GM21515 (cell line): ENCODE measurements around the gene MMADHC.

Experiments
- ATAC-seq: cut with Tn5 transposase; IDR thresholded peaks from one replicate; pipeline ENCODE4 v1.9.1; 2021; ENCODE audit not compliant: unreplicated experiment

The MMADHC gene

GRCh38 chr2:149587220-149587949 lies at the start of gene MMADHC:
Gene MMADHC (minus strand): TSS chr2:149587775. CDS start chr2:149587097, 678 bp downstream.
- peak; percentile 98 for ATAC-seq

- no peak for ATAC-seq
Measured at GRCh38 chr2:149634103-149634502, 46.5 kb upstream of the MMADHC start.

- no peak for ATAC-seq
Measured at GRCh38 chr2:149630445-149630844, 42.9 kb upstream of the MMADHC start.

GRCh38 chr2:149629026-149629425 lies 41.5 kb upstream of the MMADHC start:
- no peak for ATAC-seq

- ATAC-seq: no peak
Measured at GRCh38 chr2:149627111-149627801, 39.7 kb upstream of the MMADHC start.

GRCh38 chr2:149625671-149626070 lies 38.1 kb upstream of the MMADHC start:
- no peak for ATAC-seq

GRCh38 chr2:149625271-149625670 lies 37.7 kb upstream of the MMADHC start:
- ATAC-seq: no peak

GRCh38 chr2:149622343-149622742 lies 34.8 kb upstream of the MMADHC start:
- ATAC-seq: no peak

GRCh38 chr2:149617476-149617875 lies 29.9 kb upstream of the MMADHC start:
- ATAC-seq: no peak

GRCh38 chr2:149616681-149617456 lies 29.3 kb upstream of the MMADHC start:
- ATAC-seq: no peak

- no peak for ATAC-seq
Measured at GRCh38 chr2:149613704-149614103, 26.1 kb upstream of the MMADHC start.

- ATAC-seq: no peak
Measured at GRCh38 chr2:149612122-149612521, 24.5 kb upstream of the MMADHC start.

GRCh38 chr2:149611100-149611820 lies 23.7 kb upstream of the MMADHC start:
- no peak for ATAC-seq

GRCh38 chr2:149606251-149606811 lies 18.8 kb upstream of the MMADHC start:
- no peak for ATAC-seq

- no peak for ATAC-seq
Measured at GRCh38 chr2:149603248-149603647, 15.7 kb upstream of the MMADHC start.

- ATAC-seq: no peak
Measured at GRCh38 chr2:149601141-149601796, 13.7 kb upstream of the MMADHC start.

GRCh38 chr2:149597668-149598326 lies 10.2 kb upstream of the MMADHC start:
- ATAC-seq: peak; percentile 97

GRCh38 chr2:149597050-149597667 lies 9.6 kb upstream of the MMADHC start:
- ATAC-seq: peak; percentile 3

GRCh38 chr2:149596471-149596870 lies 8.9 kb upstream of the MMADHC start:
- no peak for ATAC-seq
